Upper lobe of left lung (tissue), 4 donors: ENCODE measurements around the gene FAM162A.

Experiments
- EP300 ChIP-seq, 4 donors: sonication (generic); formaldehyde crosslinking; IDR thresholded peaks; one replicate each; pipeline ENCODE4 v1.5.1; 2017; ENCODE audit warnings: antibody characterized with exemption in 4 of 4, control low read depth in 2 of 4
- POLR2A ChIP-seq, 4 donors: fragments of 450-650 bp; IDR thresholded peaks; one replicate each; pipeline ENCODE4 v1.5.1; 2016 to 2017; ENCODE audit warnings: antibody characterized with exemption in 4 of 4, mild to moderate bottlenecking in 2 of 4
- POLR2AphosphoS5 ChIP-seq, 2 donors: sonication (generic); formaldehyde crosslinking; IDR thresholded peaks; one replicate each; pipeline ENCODE4 v1.5.1; 2017; ENCODE audit warnings: antibody characterized with exemption in 2 of 2
- TF ChIP-seq, protein P1 (sequence below), 6 experiments: fragments of 450-650 bp in 4 of 6; fragments of 200-600 bp in 2 of 6; sonication (generic) in 2 of 6; IDR thresholded peaks; one replicate each; pipeline ENCODE4 v1.5.1; 2016 to 2019; ENCODE audit warnings: antibody characterized with exemption in 6 of 6

DNA sequence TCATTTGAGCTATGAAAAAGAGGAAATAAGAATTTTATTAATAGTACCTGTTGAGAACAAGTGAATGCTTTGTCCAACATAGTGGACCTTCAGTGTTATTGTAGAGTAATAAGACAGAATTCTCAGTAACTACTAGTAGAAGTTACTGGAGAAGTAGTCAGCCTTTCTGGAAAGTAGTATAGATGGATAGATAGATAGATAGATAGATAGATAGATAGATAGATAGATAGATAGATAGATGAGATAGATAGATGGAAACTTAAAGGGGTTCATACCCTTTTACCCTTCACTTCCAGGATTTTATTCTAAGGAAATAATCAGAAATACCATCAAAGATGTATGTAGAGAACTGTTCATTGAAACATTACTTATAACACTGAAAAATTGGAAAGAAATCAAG is 5.2 kb downstream of the FAM162A start:
- TF ChIP-seq, protein P1, sequence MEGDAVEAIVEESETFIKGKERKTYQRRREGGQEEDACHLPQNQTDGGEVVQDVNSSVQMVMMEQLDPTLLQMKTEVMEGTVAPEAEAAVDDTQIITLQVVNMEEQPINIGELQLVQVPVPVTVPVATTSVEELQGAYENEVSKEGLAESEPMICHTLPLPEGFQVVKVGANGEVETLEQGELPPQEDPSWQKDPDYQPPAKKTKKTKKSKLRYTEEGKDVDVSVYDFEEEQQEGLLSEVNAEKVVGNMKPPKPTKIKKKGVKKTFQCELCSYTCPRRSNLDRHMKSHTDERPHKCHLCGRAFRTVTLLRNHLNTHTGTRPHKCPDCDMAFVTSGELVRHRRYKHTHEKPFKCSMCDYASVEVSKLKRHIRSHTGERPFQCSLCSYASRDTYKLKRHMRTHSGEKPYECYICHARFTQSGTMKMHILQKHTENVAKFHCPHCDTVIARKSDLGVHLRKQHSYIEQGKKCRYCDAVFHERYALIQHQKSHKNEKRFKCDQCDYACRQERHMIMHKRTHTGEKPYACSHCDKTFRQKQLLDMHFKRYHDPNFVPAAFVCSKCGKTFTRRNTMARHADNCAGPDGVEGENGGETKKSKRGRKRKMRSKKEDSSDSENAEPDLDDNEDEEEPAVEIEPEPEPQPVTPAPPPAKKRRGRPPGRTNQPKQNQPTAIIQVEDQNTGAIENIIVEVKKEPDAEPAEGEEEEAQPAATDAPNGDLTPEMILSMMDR (IDR thresholded peaks at IDR 0.05): no peak
- TF ChIP-seq POLR2A (IDR thresholded peaks at IDR 0.05): no peak
- no peak for TF ChIP-seq POLR2AphosphoS5 (IDR thresholded peaks at IDR 0.05)
- TF ChIP-seq EP300 (IDR thresholded peaks at IDR 0.05): no peak
